Bronchial epithelial cell (primary cell): ENCODE results near the gene NACC2. TPM values are rescaled to one million over a fixed set of nuclear protein-coding genes. Genes with fewer than 3 reads are reported as not detected.

Experiments
- DNase-seq: peaks from one replicate; pipeline ENCODE4 v3.0.0-alpha.2; 2010; ENCODE audit warnings: low read depth
- FAIRE-seq: peaks from 2 replicates; lab custom pipeline; 2011; peaks lifted over from hg19 to GRCh38; lab: Jason Lieb, UNC
- H3K27me3 ChIP-seq: 2 replicates; pipeline ENCODE4 v1.5.1; 2011; ENCODE audit warnings: low read length; ENCODE audit not compliant: control insufficient read depth, insufficient read depth
- H3K36me3 ChIP-seq: 2 replicates; pipeline ENCODE4 v1.5.1; 2011; ENCODE audit warnings: low read length; ENCODE audit not compliant: control insufficient read depth, insufficient read depth
- H3K4me3 ChIP-seq: 2 replicates; pipeline ENCODE4 v1.5.1; 2011; ENCODE audit warnings: mild to moderate bottlenecking, low read depth, low read length, control low read depth
- total RNA-seq: library from RNA; depleted of rRNA; stranded (reverse); fragments of >200 nt; gene quantifications from 2 replicates; pipeline ENCODE4 v1.2.1, GENCODE V29; 2014
- TF ChIP-seq, protein P1 (sequence below): IDR thresholded peaks from 2 replicates; pipeline ENCODE4 v1.5.1; 2011; ENCODE audit warnings: mild to moderate bottlenecking, moderate library complexity, low read length, control low read depth, inconsistent platforms; ENCODE audit not compliant: insufficient read depth, severe bottlenecking

NACC2 gene
- total RNA-seq, 1 donor from 2014 or later: 7.6 TPM

- H3K36me3 ChIP-seq: peaks cover 20% of the 10 kb centered on the region
- FAIRE-seq (no peak), DNase-seq (no peak)
- no peaks in the 10 kb centered on the region for H3K27me3 ChIP-seq
- TF ChIP-seq, protein P1, sequence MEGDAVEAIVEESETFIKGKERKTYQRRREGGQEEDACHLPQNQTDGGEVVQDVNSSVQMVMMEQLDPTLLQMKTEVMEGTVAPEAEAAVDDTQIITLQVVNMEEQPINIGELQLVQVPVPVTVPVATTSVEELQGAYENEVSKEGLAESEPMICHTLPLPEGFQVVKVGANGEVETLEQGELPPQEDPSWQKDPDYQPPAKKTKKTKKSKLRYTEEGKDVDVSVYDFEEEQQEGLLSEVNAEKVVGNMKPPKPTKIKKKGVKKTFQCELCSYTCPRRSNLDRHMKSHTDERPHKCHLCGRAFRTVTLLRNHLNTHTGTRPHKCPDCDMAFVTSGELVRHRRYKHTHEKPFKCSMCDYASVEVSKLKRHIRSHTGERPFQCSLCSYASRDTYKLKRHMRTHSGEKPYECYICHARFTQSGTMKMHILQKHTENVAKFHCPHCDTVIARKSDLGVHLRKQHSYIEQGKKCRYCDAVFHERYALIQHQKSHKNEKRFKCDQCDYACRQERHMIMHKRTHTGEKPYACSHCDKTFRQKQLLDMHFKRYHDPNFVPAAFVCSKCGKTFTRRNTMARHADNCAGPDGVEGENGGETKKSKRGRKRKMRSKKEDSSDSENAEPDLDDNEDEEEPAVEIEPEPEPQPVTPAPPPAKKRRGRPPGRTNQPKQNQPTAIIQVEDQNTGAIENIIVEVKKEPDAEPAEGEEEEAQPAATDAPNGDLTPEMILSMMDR: no peak
- no peak overlapping the region for H3K4me3 ChIP-seq
Measured at GRCh38 chr9:136011703-136012496, 83.2 kb downstream of the NACC2 start.

GRCh38 chr9:136011376-136011702 is 83.8 kb downstream of the NACC2 start:
- FAIRE-seq (no peak), DNase-seq (no peak)
- Histone ChIP-seq H3K27me3 (no peaks in the 10 kb centered on the region), H3K36me3 (peaks cover 20% of the 10 kb centered on the region), H3K4me3 (no peak overlapping the region)
- TF ChIP-seq, protein P1: no peak

DNA sequence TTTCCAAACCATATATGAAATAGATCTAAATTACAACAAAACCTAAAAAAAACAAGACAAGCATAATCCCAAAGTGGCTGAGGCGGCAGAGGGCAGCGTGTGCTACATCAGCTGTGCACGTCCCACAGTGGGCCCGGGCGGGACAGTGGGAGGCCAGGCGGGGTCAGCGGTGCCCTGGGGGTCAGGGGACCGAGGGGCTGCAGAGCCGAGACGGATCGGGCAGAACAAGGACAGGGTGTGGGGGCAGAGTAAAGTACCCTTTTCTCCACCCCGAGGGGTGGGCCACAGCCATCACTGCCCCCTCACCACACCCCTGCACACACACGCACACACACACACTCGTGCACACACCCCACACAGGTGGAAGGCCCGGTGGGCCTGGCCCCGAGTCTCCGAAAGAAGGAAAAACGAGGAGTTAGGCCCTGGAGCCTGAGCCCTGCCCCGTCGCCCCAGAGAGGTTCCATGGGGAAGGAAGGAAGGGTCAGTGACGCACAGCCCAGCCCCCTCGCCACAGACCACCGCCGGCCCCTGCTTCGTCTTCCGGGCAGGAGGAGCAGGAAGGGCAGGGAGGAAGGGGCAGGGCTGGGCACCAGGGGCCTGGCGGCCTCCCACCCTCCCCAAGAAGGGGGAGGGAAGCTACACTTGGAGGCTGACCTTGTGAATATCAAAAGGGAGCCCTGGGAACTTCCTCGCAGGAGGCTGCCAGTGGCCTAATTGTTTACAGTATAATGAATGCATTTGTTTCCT is 84.3 kb downstream of the NACC2 start:
- Histone ChIP-seq H3K4me3 (no peak overlapping the region), H3K36me3 (peaks cover 19% of the 10 kb centered on the region), H3K27me3 (no peaks in the 10 kb centered on the region)
- FAIRE-seq (no peak), DNase-seq (no peak)
- TF ChIP-seq, protein P1: no peak

DNA sequence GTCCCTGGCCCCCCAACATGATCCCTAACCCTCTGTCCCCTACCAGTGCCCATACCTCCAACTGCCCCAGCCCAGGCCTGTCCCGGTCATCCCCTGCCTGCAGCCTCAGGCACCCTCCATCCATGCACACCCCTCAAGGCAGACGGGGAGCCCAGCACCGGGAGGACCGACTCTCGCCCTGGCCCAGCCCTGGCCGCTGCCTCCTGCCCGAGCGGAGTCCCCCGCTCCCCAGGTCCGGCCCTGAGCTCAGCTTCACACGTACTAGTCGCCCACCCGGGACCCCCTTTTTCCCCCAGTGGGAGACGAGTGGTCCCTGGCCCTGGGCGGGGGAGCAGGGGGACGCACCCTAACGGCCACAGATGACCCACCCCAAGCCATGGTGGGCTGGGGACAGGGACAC is 84.9 kb downstream of the NACC2 start:
- DNase-seq (no peak), FAIRE-seq (no peak)
- H3K4me3 ChIP-seq: no peak overlapping the region
- TF ChIP-seq, protein P1: no peak
- H3K27me3 ChIP-seq: no peaks in the 10 kb centered on the region
- H3K36me3 ChIP-seq: peaks cover 17% of the 10 kb centered on the region

GRCh38 chr9:136009516-136009915 is 85.6 kb downstream of the NACC2 start:
- H3K27me3 ChIP-seq: no peaks in the 10 kb centered on the region
- no peak overlapping the region for H3K4me3 ChIP-seq
- TF ChIP-seq, protein P1: no peak
- peaks cover 17% of the 10 kb centered on the region for H3K36me3 ChIP-seq
- no peak for FAIRE-seq
- no peak for DNase-seq
